ENCODE results near the gene PPFIA1.

GRCh38 chr11:70282012-70282411 is 11.5 kb downstream of the PPFIA1 start:
- TF ChIP-seq RAD21 (conservative IDR thresholded peaks at IDR 0.05 in 1 of 2, IDR thresholded peaks at IDR 0.05 in 1 of 2) (no peak), CTCF (IDR thresholded peaks at IDR 0.05) (no peak), NFE2L2 (conservative IDR thresholded peaks at IDR 0.05; ENCODE audit: low read length) (no peak), MYC (IDR thresholded peaks at IDR 0.05; ENCODE audit: borderline replicate concordance, low read length) (no peak), USF2 (IDR thresholded peaks at IDR 0.05) (no peak), HMGXB4 (CRISPR knock-in tag; IDR thresholded peaks at IDR 0.05; ENCODE audit: borderline replicate concordance) (no peak), BHLHE40 (IDR thresholded peaks at IDR 0.05; ENCODE audit: low read depth, low read length) (no peak)
